ENCODE results near the gene OR2V1. TPM values are rescaled to one million over a fixed set of nuclear protein-coding genes. Genes with fewer than 3 reads are reported as not detected.

The OR2V1 gene
- total and polyA plus RNA-seq, 2 of the 13 experiments (the other 11 are each of a cell fraction or from before 2014, with no cell fraction given), result not detected

DNA sequence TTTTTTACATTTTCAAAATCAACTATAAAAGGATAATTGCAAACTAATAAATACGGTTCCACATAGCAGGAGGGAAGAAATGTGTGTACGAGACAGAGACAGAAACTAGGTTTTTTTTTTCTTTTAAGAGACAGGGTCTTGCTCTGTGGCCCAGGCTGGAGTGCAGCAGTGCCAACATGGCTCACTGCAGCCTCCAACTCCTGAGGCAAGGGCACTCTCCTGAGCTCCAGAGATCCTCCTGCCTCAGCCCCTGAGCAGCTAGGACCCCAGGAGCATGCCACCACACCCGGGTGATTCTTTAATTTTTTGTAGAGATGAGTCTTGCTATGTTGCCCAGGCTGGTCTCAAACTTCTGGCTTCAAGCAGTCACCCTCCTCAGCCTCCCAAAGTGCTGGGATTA lies 2.1 kb upstream of the OR2V1 start:
- DNase-seq (ENCODE audit: low spot score) (no peak), FAIRE-seq (no peak), ATAC-seq (no peak)
- no peak overlapping the region for H3K4me3 ChIP-seq (replicated peaks in 1 of 3; ENCODE audit: insufficient read depth in 1 of 3, low read depth in 2 of 3, low read length in 3 of 3)
- H4K20me1 ChIP-seq (ENCODE audit: insufficient read depth, low read length), result no peaks in the 10 kb centered on the region
- no peak overlapping the region for H2AFZ ChIP-seq (ENCODE audit: low read length)
- H3K36me3 ChIP-seq (replicated peaks in 1 of 2; ENCODE audit: control insufficient read depth in 1 of 2, insufficient read depth in 2 of 2, low read length in 2 of 2), result no peaks in the 10 kb centered on the region
- peaks cover 5 to 55% of the 10 kb centered on the region in 2 experiments; a peak in 4 of 5 replicates for H3K27me3 ChIP-seq (ENCODE audit: control insufficient read depth in 1 of 2, insufficient read depth in 2 of 2, low read length in 2 of 2)
- no peaks in the 10 kb centered on the region for H3K4me1 ChIP-seq (ENCODE audit: insufficient read depth, low read length)
- TF ChIP-seq RFX3 (CRISPR knock-in tag; IDR thresholded peaks at IDR 0.05) (no peak), NONO (IDR thresholded peaks at IDR 0.05) (no peak), NONO (CRISPR knock-in tag; conservative IDR thresholded peaks at IDR 0.05) (no peak), TOE1 (CRISPR knock-in tag; IDR thresholded peaks at IDR 0.05) (no peak)
- H3K79me2 ChIP-seq (ENCODE audit: insufficient read depth, low read length), result no peaks in the 10 kb centered on the region
- no peaks in the 10 kb centered on the region for H3K9me3 ChIP-seq (ENCODE audit: low read length)
- in situ Hi-C loops (cut with HindIII; ENCODE audit: extremely low pct_ligation_motif_present, low pct_unique_long_range_greater_than_20kb), result no loop called here
- H3K27ac ChIP-seq (ENCODE audit: extremely low read length, insufficient read depth, low read length), result no peak overlapping the region
- 16% methylated on average over 3 of the region's 3 CpGs for WGBS (ENCODE audit: low lambda C conversion rate)
- CTCF ChIA-PET (ENCODE audit: low intra/inter-chr PET ratio, low total read pairs), result no interaction called here
- POLR2A ChIA-PET, result no interaction called here
- intact Hi-C loops (cut with micrococcal nuclease; ENCODE audit: unreplicated experiment), result no loop called here
- no peak overlapping the region for H3K9ac ChIP-seq (ENCODE audit: insufficient read depth, low read depth, low read length)
- no peak overlapping the region for H3K4me2 ChIP-seq (ENCODE audit: low read depth, low read length)
- BruUV-seq (replicated peaks), result no TSS peak

DNA sequence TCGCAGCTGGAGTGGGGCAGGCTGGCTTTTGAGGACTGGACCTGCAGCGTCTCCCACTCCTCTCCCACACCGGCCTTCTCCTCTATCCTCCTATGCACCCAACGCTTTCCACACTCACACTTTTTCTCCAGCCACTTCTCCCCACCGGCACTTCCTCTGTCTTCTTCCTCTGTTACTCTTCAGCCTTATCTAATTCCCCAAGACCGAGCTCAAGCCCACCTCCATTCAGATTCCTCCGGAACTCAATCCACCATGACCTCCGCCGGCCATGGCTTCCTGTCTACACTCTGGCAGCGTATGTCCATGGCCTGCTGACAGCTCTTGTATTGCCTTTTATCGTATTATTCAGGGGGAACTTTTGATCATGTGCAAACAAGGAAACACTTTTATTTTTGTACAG lies 545 bp upstream of the OR2V1 start:
- DNase-seq (ENCODE audit: low spot score) (no peak), ATAC-seq (no peak), FAIRE-seq (no peak)
- ChIA-PET POLR2A (no interaction called here), CTCF (ENCODE audit: low intra/inter-chr PET ratio, low total read pairs) (no interaction called here)
- H2AFZ ChIP-seq (ENCODE audit: low read length), result no peak overlapping the region
- H3K9me3 ChIP-seq (ENCODE audit: low read length), result no peaks in the 10 kb centered on the region
- in situ Hi-C loops (cut with HindIII; ENCODE audit: extremely low pct_ligation_motif_present, low pct_unique_long_range_greater_than_20kb), result no loop called here
- no peaks in the 10 kb centered on the region for H3K79me2 ChIP-seq (ENCODE audit: insufficient read depth, low read length)
- H3K4me2 ChIP-seq (ENCODE audit: low read depth, low read length), result no peak overlapping the region
- no peak overlapping the region for H3K9ac ChIP-seq (ENCODE audit: insufficient read depth, low read depth, low read length)
- no peak overlapping the region for H3K27ac ChIP-seq (ENCODE audit: extremely low read length, insufficient read depth, low read length)
- BruUV-seq (replicated peaks), result no TSS peak
- 24% methylated on average over 11 of the region's 11 CpGs for WGBS (ENCODE audit: low lambda C conversion rate)
- H3K36me3 ChIP-seq (replicated peaks in 1 of 2; ENCODE audit: control insufficient read depth in 1 of 2, insufficient read depth in 2 of 2, low read length in 2 of 2), result no peaks in the 10 kb centered on the region
- H3K27me3 ChIP-seq (ENCODE audit: control insufficient read depth in 1 of 2, insufficient read depth in 2 of 2, low read length in 2 of 2), result peaks cover 13 to 69% of the 10 kb centered on the region in 2 experiments; a peak in 4 of 5 replicates
- no peaks in the 10 kb centered on the region for H4K20me1 ChIP-seq (ENCODE audit: insufficient read depth, low read length)
- H3K4me1 ChIP-seq (ENCODE audit: insufficient read depth, low read length), result no peaks in the 10 kb centered on the region
- intact Hi-C loops (cut with micrococcal nuclease; ENCODE audit: unreplicated experiment), result no loop called here
- H3K4me3 ChIP-seq (replicated peaks in 1 of 3; ENCODE audit: insufficient read depth in 1 of 3, low read depth in 2 of 3, low read length in 3 of 3), result no peak overlapping the region
- TF ChIP-seq, protein P1, sequence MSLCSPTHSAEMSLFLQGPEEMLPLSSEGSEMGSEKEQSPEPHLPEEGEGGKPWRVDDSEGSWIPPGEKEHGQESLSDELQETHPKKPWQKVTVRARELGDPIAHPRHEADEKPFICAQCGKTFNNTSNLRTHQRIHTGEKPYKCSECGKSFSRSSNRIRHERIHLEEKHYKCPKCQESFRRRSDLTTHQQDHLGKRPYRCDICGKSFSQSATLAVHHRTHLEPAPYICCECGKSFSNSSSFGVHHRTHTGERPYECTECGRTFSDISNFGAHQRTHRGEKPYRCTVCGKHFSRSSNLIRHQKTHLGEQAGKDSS (CRISPR knock-in tag; IDR thresholded peaks at IDR 0.05; ENCODE audit: borderline replicate concordance, low read depth), result no peak
- no peak for TF ChIP-seq CENPX (CRISPR knock-in tag; IDR thresholded peaks at IDR 0.05)
- TF ChIP-seq ZNF713 (CRISPR knock-in tag; IDR thresholded peaks at IDR 0.05), result no peak
- TF ChIP-seq, protein P2, sequence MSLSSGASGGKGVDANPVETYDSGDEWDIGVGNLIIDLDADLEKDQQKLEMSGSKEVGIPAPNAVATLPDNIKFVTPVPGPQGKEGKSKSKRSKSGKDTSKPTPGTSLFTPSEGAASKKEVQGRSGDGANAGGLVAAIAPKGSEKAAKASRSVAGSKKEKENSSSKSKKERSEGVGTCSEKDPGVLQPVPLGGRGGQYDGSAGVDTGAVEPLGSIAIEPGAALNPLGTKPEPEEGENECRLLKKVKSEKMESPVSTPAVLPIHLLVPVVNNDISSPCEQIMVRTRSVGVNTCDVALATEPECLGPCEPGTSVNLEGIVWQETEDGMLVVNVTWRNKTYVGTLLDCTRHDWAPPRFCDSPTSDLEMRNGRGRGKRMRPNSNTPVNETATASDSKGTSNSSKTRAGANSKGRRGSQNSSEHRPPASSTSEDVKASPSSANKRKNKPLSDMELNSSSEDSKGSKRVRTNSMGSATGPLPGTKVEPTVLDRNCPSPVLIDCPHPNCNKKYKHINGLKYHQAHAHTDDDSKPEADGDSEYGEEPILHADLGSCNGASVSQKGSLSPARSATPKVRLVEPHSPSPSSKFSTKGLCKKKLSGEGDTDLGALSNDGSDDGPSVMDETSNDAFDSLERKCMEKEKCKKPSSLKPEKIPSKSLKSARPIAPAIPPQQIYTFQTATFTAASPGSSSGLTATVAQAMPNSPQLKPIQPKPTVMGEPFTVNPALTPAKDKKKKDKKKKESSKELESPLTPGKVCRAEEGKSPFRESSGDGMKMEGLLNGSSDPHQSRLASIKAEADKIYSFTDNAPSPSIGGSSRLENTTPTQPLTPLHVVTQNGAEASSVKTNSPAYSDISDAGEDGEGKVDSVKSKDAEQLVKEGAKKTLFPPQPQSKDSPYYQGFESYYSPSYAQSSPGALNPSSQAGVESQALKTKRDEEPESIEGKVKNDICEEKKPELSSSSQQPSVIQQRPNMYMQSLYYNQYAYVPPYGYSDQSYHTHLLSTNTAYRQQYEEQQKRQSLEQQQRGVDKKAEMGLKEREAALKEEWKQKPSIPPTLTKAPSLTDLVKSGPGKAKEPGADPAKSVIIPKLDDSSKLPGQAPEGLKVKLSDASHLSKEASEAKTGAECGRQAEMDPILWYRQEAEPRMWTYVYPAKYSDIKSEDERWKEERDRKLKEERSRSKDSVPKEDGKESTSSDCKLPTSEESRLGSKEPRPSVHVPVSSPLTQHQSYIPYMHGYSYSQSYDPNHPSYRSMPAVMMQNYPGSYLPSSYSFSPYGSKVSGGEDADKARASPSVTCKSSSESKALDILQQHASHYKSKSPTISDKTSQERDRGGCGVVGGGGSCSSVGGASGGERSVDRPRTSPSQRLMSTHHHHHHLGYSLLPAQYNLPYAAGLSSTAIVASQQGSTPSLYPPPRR (CRISPR knock-in tag; IDR thresholded peaks at IDR 0.05; ENCODE audit: borderline replicate concordance), result no peak
- TF ChIP-seq YY1 (IDR thresholded peaks at IDR 0.05; ENCODE audit: insufficient read depth, insufficient replicate concordance, low read depth, low read length), result no peak
- TF ChIP-seq, protein P3, sequence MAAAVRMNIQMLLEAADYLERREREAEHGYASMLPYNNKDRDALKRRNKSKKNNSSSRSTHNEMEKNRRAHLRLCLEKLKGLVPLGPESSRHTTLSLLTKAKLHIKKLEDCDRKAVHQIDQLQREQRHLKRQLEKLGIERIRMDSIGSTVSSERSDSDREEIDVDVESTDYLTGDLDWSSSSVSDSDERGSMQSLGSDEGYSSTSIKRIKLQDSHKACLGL (CRISPR knock-in tag; IDR thresholded peaks at IDR 0.05), result no peak
- TF ChIP-seq, protein P4, sequence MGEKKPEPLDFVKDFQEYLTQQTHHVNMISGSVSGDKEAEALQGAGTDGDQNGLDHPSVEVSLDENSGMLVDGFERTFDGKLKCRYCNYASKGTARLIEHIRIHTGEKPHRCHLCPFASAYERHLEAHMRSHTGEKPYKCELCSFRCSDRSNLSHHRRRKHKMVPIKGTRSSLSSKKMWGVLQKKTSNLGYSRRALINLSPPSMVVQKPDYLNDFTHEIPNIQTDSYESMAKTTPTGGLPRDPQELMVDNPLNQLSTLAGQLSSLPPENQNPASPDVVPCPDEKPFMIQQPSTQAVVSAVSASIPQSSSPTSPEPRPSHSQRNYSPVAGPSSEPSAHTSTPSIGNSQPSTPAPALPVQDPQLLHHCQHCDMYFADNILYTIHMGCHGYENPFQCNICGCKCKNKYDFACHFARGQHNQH (CRISPR knock-in tag; IDR thresholded peaks at IDR 0.05), result no peak
